Measurements from ENCODE around the gene TPH2.

DNA sequence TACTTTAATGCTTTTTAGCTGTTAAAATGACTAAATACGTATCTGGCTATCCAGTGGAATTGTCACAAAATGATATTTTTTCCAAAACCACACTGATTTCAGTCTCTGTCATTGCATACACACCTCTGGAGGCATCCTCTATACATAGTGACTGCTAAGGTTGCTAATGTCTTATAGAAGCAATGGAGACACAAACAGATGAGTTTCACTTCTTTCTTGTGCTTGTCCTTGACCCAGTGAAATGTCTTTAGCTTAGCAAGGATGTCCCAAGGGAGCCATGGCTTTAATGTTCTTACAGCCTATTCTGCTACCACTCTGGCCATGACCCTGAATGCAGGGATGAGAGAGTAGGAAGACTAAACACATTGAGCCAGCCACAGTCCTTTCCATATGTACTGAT lies 90.3 kb downstream of the TPH2 start:
- TF ChIP-seq CTCF (IDR thresholded peaks at IDR 0.05) (no peak), EP300 (IDR thresholded peaks at IDR 0.05) (no peak), POLR2A (IDR thresholded peaks at IDR 0.05) (no peak)
